Cardiac muscle cell (in vitro differentiated cells and primary cell): ENCODE data around the gene GLIPR1L2. TPM values are rescaled to one million over a fixed set of nuclear protein-coding genes. Genes with fewer than 3 reads are reported as not detected.

Source experiments
- DNase-seq, 2 donors: peaks; one replicate each; pipeline versions ENCODE4 v3.0.0 to v3.0.0-alpha.2; 2010 to 2017; ENCODE audit warnings: low read depth in 1 of 2, low spot score in 1 of 2
- H3K27ac ChIP-seq: fragments of 200-600 bp; sonication (generic); 2 replicates; pipeline ENCODE4 v1.5.1; 2016
- H3K27me3 ChIP-seq: fragments of 200-600 bp; sonication (generic); 2 replicates; pipeline ENCODE4 v1.6.0; 2016; ENCODE audit warnings: control low read depth
- H3K36me3 ChIP-seq: fragments of 200-600 bp; sonication (generic); 2 replicates; pipeline ENCODE4 v1.5.1; 2016; ENCODE audit warnings: control low read depth
- H3K4me1 ChIP-seq: fragments of 200-600 bp; sonication (generic); 2 replicates; pipeline ENCODE4 v1.8.1; 2017; ENCODE audit warnings: low read depth, mild to moderate bottlenecking, mixed run types
- H3K4me3 ChIP-seq: fragments of 200-600 bp; sonication (generic); 2 replicates; pipeline ENCODE4 v1.5.1; 2016; ENCODE audit warnings: mild to moderate bottlenecking
- H3K9me3 ChIP-seq: fragments of 200-600 bp; sonication (generic); 2 replicates; pipeline ENCODE4 v1.5.1; 2017; ENCODE audit warnings: low read depth, mild to moderate bottlenecking, control low read depth
- polyA plus RNA-seq: library from polyadenylated mRNA; unstranded; fragments of >200 nt; fragmentation: Nextera tagmentation; extraction: Ambion mirVana; gene quantifications from 2 replicates; pipeline ENCODE4 v1.2.1, GENCODE V29; 2016
- total RNA-seq: library from RNA; depleted of rRNA; stranded (reverse); fragments of >200 nt; gene quantifications from 2 replicates; pipeline ENCODE4 v1.2.3, GENCODE V29; 2016
- TF ChIP-seq, protein P1 (sequence below): IDR thresholded peaks from 2 replicates; pipeline ENCODE4 v1.5.1; 2012; ENCODE audit warnings: low read depth, mild to moderate bottlenecking, low read length

The GLIPR1L2 gene
- total and polyA plus RNA-seq, 2 experiments from 2014 or later = 0.54 to 0.63 TPM

DNA sequence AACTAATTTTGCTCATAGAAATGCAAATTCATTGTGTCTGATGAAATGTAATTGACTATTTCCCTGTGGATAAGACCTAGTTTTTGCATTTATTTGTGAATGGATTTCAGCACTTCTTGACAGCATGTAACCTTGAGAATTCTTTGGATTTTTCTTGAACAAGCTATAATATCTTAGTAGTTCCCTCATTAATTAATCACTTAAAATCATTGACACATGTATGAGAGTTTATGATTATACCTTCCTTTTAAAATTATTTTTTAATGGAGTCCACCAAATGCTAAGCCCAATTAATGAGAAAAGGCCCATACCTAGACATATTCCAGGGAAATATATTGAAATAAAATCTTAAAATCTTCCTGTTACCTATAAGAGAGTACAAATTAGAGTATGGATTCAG, 16.8 kb downstream of the GLIPR1L2 start:
- Histone ChIP-seq H3K4me1 (no peaks in the 10 kb centered on the region), H3K27ac (no peak overlapping the region), H3K27me3 (no peaks in the 10 kb centered on the region), H3K9me3 (no peaks in the 10 kb centered on the region), H3K4me3 (no peak overlapping the region), H3K36me3 (no peaks in the 10 kb centered on the region)
- TF ChIP-seq, protein P1, sequence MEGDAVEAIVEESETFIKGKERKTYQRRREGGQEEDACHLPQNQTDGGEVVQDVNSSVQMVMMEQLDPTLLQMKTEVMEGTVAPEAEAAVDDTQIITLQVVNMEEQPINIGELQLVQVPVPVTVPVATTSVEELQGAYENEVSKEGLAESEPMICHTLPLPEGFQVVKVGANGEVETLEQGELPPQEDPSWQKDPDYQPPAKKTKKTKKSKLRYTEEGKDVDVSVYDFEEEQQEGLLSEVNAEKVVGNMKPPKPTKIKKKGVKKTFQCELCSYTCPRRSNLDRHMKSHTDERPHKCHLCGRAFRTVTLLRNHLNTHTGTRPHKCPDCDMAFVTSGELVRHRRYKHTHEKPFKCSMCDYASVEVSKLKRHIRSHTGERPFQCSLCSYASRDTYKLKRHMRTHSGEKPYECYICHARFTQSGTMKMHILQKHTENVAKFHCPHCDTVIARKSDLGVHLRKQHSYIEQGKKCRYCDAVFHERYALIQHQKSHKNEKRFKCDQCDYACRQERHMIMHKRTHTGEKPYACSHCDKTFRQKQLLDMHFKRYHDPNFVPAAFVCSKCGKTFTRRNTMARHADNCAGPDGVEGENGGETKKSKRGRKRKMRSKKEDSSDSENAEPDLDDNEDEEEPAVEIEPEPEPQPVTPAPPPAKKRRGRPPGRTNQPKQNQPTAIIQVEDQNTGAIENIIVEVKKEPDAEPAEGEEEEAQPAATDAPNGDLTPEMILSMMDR = no peak
- no peak for DNase-seq

DNA sequence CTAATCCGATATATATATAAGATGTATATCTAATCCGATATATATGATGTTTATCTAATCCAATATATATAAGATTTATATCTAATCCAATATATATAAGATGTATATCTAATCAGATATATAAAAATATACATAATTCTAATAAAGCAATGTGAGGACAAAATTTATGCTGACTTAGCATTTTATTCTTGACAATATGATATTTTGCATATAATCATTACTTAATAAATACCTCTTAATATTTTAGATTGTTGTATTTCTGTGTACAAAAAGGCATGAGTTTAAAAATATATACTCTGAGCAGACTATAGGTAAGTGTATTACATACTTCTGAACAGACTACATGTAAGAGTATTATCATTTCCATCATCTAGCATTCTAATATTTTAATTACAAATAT, 18.9 kb downstream of the GLIPR1L2 start:
- H3K4me1 ChIP-seq = no peaks in the 10 kb centered on the region
- DNase-seq = no peak
- H3K36me3 ChIP-seq = no peaks in the 10 kb centered on the region
- H3K4me3 ChIP-seq = no peak overlapping the region
- H3K9me3 ChIP-seq = no peaks in the 10 kb centered on the region
- H3K27ac ChIP-seq = no peak overlapping the region
- TF ChIP-seq, protein P1 = no peak
- H3K27me3 ChIP-seq = no peaks in the 10 kb centered on the region

DNA sequence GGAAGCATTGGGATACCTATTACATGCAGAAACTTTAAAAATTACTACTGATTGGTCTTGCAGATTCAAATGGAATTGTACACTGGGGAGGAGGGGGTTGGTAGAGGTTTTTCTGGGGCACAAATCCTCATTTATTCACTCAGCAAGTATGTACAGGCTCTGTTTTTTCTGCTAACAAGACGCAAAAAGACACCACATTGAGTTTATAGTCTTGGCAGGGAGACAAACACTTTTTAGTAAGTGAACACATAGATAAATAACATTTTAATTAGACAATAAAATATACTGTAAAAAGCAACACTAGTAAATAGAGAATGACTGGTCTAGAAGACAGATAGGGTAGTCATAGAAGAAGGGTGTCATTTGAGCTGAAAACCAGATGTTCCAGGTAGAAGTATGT, 23.8 kb downstream of the GLIPR1L2 start:
- Histone ChIP-seq H3K9me3 (no peaks in the 10 kb centered on the region), H3K27me3 (no peaks in the 10 kb centered on the region), H3K4me3 (no peak overlapping the region), H3K4me1 (no peaks in the 10 kb centered on the region), H3K27ac (no peak overlapping the region), H3K36me3 (no peaks in the 10 kb centered on the region)
- TF ChIP-seq, protein P1 = no peak
- no peak for DNase-seq

DNA sequence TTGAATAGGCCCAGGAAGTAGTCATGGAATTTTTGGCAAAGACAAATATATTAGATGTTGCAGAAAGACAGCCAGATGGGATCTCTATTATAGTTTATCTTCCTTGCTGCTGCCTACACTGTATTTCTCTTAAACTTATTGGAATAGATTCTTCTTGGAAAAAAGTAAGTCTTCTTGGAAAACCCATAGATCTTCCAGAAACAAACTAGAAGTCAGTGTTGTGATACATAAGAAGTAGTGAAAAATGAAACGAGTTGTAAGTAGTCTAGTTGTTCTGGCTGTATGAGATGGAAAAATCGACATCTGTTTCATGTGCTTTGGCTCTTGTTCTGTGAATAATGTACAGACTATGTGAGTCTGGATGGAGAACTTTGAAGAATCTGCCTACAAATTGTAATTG, 29.0 kb downstream of the GLIPR1L2 start:
- Histone ChIP-seq H3K9me3 (no peaks in the 10 kb centered on the region), H3K36me3 (no peaks in the 10 kb centered on the region), H3K4me1 (no peaks in the 10 kb centered on the region), H3K27ac (no peak overlapping the region), H3K27me3 (no peaks in the 10 kb centered on the region), H3K4me3 (no peak overlapping the region)
- no peak for DNase-seq
- TF ChIP-seq, protein P1 = no peak

DNA sequence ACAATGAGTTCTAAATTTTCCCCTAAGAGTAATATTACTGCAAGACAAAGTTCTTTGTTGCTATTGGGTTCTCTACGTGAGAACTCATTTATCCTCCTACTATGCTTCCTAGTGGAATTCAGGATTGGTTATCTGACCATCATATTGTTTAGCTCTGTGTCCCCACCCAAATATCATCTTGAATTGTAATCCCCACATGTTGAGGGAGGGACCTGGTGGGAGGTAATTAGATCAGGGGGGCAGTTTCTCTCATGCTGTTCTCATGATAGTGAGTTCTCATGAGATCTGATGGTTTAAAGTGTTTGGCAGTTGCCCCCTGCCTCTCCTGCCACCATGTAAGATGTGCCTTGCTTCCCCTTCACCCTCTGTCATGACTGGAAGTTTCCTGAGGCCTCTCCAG, 36.6 kb downstream of the GLIPR1L2 start:
- H3K4me1 ChIP-seq = no peaks in the 10 kb centered on the region
- no peaks in the 10 kb centered on the region for H3K9me3 ChIP-seq
- H3K4me3 ChIP-seq = no peak overlapping the region
- no peak for DNase-seq
- H3K27ac ChIP-seq = no peak overlapping the region
- H3K27me3 ChIP-seq = no peaks in the 10 kb centered on the region
- TF ChIP-seq, protein P1 = no peak
- no peaks in the 10 kb centered on the region for H3K36me3 ChIP-seq

DNA sequence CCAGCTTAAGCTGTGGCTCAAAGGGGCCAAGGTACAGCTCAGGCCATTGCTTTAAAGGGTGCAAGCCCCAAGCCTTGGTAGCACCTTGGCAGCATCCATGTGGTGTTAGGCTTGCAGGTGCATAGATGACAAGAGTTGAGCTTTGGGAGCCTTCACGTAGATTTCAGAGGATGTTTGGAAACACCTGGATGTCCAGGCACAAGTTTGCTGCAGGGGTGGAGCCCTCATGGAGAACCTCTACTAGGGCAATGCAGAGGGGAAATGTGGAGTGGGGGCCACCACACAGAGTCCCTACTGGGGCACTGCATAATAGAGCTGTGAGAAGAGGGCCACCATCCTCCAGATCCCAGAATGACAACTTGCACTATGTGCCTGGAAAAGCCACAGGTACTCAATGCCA, 37.9 kb downstream of the GLIPR1L2 start:
- DNase-seq = no peak
- no peaks in the 10 kb centered on the region for H3K9me3 ChIP-seq
- no peak overlapping the region for H3K4me3 ChIP-seq
- no peak overlapping the region for H3K27ac ChIP-seq
- TF ChIP-seq, protein P1 = no peak
- no peaks in the 10 kb centered on the region for H3K4me1 ChIP-seq
- no peaks in the 10 kb centered on the region for H3K36me3 ChIP-seq
- no peaks in the 10 kb centered on the region for H3K27me3 ChIP-seq
